ENCODE data around the gene ADISSP. TPM values are rescaled to one million over a fixed set of nuclear protein-coding genes. Genes with fewer than 3 reads are reported as not detected.
A peak's percentile ranks its signal among the peaks of the same experiment; 100 is the strongest.

ADISSP gene
- total and polyA plus RNA-seq, 2 experiments from 2014 or later = 86.6 to 126 TPM

DNA sequence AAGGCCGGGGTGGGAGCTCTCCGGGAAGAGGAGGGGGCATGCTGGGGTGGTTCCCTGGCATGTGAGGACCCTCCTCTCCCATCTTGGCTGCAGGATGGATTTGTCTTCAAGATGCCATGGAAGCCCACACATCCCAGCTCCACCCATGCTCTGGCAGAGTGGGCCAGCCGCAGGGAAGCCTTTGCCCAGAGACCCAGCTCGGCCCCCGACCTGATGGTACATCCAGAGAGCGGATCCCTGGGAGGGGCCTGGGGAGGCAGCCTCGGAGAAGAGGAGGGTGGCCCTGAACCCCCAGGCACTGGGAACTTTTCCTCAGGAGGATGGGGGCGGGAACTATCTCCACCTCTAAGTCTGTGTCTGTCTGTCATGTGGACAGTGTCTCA lies 33.3 kb upstream of the ADISSP start (continued):
- TF ChIP-seq, protein P1, sequence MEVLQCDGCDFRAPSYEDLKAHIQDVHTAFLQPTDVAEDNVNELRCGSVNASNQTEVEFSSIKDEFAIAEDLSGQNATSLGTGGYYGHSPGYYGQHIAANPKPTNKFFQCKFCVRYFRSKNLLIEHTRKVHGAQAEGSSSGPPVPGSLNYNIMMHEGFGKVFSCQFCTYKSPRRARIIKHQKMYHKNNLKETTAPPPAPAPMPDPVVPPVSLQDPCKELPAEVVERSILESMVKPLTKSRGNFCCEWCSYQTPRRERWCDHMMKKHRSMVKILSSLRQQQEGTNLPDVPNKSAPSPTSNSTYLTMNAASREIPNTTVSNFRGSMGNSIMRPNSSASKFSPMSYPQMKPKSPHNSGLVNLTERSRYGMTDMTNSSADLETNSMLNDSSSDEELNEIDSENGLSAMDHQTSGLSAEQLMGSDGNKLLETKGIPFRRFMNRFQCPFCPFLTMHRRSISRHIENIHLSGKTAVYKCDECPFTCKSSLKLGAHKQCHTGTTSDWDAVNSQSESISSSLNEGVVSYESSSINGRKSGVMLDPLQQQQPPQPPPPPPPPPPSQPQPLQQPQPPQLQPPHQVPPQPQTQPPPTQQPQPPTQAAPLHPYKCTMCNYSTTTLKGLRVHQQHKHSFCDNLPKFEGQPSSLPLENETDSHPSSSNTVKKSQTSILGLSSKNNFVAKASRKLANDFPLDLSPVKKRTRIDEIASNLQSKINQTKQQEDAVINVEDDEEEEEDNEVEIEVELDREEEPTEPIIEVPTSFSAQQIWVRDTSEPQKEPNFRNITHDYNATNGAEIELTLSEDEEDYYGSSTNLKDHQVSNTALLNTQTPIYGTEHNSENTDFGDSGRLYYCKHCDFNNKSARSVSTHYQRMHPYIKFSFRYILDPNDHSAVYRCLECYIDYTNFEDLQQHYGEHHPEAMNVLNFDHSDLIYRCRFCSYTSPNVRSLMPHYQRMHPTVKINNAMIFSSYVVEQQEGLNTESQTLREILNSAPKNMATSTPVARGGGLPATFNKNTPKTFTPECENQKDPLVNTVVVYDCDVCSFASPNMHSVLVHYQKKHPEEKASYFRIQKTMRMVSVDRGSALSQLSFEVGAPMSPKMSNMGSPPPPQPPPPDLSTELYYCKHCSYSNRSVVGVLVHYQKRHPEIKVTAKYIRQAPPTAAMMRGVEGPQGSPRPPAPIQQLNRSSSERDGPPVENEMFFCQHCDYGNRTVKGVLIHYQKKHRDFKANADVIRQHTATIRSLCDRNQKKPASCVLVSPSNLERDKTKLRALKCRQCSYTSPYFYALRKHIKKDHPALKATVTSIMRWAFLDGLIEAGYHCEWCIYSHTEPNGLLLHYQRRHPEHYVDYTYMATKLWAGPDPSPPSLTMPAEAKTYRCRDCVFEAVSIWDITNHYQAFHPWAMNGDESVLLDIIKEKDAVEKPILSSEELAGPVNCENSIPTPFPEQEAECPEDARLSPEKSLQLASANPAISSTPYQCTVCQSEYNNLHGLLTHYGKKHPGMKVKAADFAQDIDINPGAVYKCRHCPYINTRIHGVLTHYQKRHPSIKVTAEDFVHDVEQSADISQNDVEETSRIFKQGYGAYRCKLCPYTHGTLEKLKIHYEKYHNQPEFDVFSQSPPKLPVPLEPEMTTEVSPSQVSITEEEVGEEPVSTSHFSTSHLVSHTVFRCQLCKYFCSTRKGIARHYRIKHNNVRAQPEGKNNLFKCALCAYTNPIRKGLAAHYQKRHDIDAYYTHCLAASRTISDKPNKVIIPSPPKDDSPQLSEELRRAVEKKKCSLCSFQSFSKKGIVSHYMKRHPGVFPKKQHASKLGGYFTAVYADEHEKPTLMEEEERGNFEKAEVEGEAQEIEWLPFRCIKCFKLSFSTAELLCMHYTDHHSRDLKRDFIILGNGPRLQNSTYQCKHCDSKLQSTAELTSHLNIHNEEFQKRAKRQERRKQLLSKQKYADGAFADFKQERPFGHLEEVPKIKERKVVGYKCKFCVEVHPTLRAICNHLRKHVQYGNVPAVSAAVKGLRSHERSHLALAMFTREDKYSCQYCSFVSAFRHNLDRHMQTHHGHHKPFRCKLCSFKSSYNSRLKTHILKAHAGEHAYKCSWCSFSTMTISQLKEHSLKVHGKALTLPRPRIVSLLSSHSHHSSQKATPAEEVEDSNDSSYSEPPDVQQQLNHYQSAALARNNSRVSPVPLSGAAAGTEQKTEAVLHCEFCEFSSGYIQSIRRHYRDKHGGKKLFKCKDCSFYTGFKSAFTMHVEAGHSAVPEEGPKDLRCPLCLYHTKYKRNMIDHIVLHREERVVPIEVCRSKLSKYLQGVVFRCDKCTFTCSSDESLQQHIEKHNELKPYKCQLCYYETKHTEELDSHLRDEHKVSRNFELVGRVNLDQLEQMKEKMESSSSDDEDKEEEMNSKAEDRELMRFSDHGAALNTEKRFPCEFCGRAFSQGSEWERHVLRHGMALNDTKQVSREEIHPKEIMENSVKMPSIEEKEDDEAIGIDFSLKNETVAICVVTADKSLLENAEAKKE (CRISPR knock-in tag; IDR thresholded peaks at IDR 0.05) = no peak
- TF ChIP-seq EZH2phosphoT487 (IDR thresholded peaks at IDR 0.05; ENCODE audit: unreplicated experiment) = no peak
- TF ChIP-seq, protein P2, sequence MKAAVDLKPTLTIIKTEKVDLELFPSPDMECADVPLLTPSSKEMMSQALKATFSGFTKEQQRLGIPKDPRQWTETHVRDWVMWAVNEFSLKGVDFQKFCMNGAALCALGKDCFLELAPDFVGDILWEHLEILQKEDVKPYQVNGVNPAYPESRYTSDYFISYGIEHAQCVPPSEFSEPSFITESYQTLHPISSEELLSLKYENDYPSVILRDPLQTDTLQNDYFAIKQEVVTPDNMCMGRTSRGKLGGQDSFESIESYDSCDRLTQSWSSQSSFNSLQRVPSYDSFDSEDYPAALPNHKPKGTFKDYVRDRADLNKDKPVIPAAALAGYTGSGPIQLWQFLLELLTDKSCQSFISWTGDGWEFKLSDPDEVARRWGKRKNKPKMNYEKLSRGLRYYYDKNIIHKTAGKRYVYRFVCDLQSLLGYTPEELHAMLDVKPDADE (IDR thresholded peaks at IDR 0.05) = no peak
- no peak for TF ChIP-seq STAT1 (IDR thresholded peaks at IDR 0.05; ENCODE audit: unreplicated experiment)
- no peak for TF ChIP-seq ZNF331 (CRISPR knock-in tag; IDR thresholded peaks at IDR 0.05; ENCODE audit: low read depth)
- no peak for TF ChIP-seq EZH2 (IDR thresholded peaks at IDR 0.05; ENCODE audit: low read depth, unreplicated experiment)
- no peak for TF ChIP-seq NANOG (IDR thresholded peaks at IDR 0.05; ENCODE audit: borderline replicate concordance)

DNA sequence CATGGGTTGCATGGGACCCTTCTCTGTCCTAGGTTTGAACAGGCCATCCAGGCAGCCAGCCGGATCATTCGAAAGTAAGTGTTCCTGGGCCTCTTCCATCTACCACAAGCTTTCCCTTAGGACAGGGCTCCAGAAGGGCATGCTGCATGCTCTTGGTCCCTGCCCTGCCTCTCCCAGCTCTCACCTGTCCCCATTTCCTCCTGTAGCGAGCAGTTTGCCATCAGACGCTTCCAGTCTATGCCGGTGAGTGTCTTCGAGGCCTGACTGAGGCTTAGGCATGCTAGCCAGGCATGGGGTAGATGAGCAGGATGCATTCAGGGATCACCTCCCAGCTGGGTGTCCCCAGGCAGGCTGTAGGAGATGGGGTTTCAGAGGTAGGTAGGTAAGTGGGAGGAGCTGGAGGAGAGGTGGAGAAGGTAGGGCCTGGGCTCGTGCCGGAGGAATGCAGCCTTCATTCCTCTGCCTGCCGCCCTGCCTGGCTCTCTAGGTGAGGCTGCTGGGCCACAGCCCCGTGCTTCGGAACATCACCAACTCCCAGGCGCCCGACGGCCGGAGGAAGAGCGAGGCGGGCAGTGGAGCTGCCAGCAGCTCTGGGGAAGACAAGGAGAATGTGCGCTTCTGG lies 32.8 kb upstream of the ADISSP start:
- Histone ChIP-seq H3K27me3 (ENCODE audit: insufficient read depth) (no peaks in the 10 kb centered on the region), H3K4me2 (peak overlapping the region; percentile 70), H4K20me1 (replicated peaks; ENCODE audit: insufficient read depth) (no peaks in the 10 kb centered on the region; the same call in 1 of the 2 replicates), H3K27ac (ENCODE audit: low read depth) (peak overlapping the region; percentile 78; the same call in 1 of the 2 replicates), H3K79me2 (replicated peaks; ENCODE audit: insufficient read depth) (no peaks in the 10 kb centered on the region), H3K4me1 (ENCODE audit: insufficient read depth) (peaks cover 43% of the 10 kb centered on the region), H3K9me2 (ENCODE audit: insufficient read depth) (no peaks in the 10 kb centered on the region), H3K36me3 (ENCODE audit: insufficient read depth) (no peaks in the 10 kb centered on the region), H3F3A (replicated peaks; ENCODE audit: low read depth) (peaks cover 11% of the 10 kb centered on the region; the same call in 1 of the 2 replicates), H2AFZ (no peak overlapping the region), H3K4me3 (peak overlapping the region; percentile 44; the same call in 1 of the 2 replicates)
- Mint-ChIP-seq H3K9me3 (no peaks in the 10 kb centered on the region), H3K4me1 (peaks cover 47% of the 10 kb centered on the region), H3K27ac (peak overlapping the region; percentile 86; the same call in 1 of the 2 replicates), H3K27me3 (ENCODE audit: insufficient read depth, low read depth, poor library complexity) (peaks cover 30% of the 10 kb centered on the region), H3K4me3 (peak overlapping the region; percentile 56), H3K36me3 (ENCODE audit: low read depth) (peaks cover 49% of the 10 kb centered on the region)
- DNase-seq (ENCODE audit: low spot score) (peak; percentile 77), ATAC-seq (peak; percentile 58)
- TF ChIP-seq, protein P2 (IDR thresholded peaks at IDR 0.05) = no peak

Measured in GM23338 (cell line).